HFFc6 (cell line): ENCODE results near the gene NECAB3. TPM values are rescaled to one million over a fixed set of nuclear protein-coding genes. Genes with fewer than 3 reads are reported as not detected.

Experiments
- DNase-seq: peaks from one replicate; pipeline ENCODE4 v3.0.0-alpha.2; 2018
- H3K27ac Mint-ChIP-seq: 2 replicates; pipeline ENCODE4 v1.8.0; 2020; ENCODE audit warnings: mild to moderate bottlenecking, mixed read lengths
- H3K27me3 Mint-ChIP-seq: 2 replicates; pipeline ENCODE4 v1.8.0; 2021; ENCODE audit warnings: mild to moderate bottlenecking, moderate library complexity, mixed read lengths; ENCODE audit not compliant: insufficient read depth
- H3K36me3 Mint-ChIP-seq: 2 replicates; pipeline ENCODE4 v1.8.0; 2021; ENCODE audit warnings: low read depth, mixed read lengths
- H3K4me1 Mint-ChIP-seq: 2 replicates; pipeline ENCODE4 v1.8.0; 2020; ENCODE audit warnings: low read depth, mixed read lengths
- H3K4me3 Mint-ChIP-seq: 2 replicates; pipeline ENCODE4 v1.8.0; 2020; ENCODE audit warnings: mild to moderate bottlenecking, moderate library complexity, mixed read lengths
- H3K9me3 Mint-ChIP-seq: 2 replicates; pipeline ENCODE4 v1.8.0; 2020; ENCODE audit warnings: mild to moderate bottlenecking, mixed read lengths
- total RNA-seq, 6 experiments: library from RNA; stranded (reverse); fragmentation: NEBNext Ultra II Directional; extraction: Animal tissue kit (Norgen Biotek cat#: 25700); gene quantifications; 2 replicates in 1 of 6; 3 replicates in 5 of 6; pipeline ENCODE4 v1.2.3, GENCODE V29; 2021
- TF ChIP-seq, protein P1 (sequence below): fragments of 200-600 bp; sonication (generic); IDR thresholded peaks from 2 replicates; pipeline ENCODE4 v1.5.0; 2021; ENCODE audit warnings: antibody characterized with exemption, mild to moderate bottlenecking

NECAB3 gene
- total RNA-seq, 6 experiments from 2014 or later: 24.9 to 30.0 (median 27.0) TPM

DNA sequence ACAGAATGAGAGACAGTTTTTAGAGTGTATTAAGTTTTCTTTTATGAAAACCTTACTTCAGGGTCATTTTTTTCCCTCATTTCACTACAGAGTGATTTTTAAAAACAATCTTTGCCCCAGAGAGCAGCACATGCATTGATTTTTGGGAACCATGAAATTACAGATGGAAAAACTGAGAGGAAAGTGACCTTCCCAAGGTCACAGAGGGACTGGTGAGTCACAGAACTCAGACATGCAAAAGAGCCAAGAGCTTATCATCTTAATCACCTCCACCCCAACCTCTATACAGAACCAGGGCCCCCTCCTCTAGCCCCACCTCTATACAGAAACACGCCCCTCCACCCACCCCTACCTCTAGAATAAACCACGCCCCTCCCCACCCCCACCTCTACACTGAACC lies 35.2 kb upstream of the NECAB3 start:
- DNase-seq: no peak
- no peak overlapping the region for H3K27ac Mint-ChIP-seq

DNA sequence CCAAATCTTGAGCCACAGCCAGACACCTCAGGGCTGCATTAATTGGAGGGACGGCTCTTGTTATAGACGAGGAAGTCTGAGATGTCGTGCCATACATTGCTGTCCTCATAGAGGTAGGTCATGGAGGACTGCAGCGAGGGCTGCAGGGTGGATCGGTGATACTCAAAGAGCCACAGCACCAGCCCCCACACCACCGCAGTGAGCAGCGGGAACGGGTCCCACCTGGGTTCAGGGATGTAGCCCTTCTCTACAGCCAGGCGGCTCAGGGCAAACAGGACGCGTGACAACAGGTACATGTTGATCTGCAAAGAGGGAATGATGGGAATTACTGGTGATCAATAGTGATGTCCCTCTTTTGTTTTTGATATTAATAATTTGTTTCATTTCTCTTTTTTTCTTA lies 33.4 kb upstream of the NECAB3 start:
- 0 out of 2 replicates have a peak, but pooled peaks cover 4% of the 10 kb centered on the region for H3K4me1 Mint-ChIP-seq
- no peak overlapping the region for H3K4me3 Mint-ChIP-seq
- TF ChIP-seq, protein P1, sequence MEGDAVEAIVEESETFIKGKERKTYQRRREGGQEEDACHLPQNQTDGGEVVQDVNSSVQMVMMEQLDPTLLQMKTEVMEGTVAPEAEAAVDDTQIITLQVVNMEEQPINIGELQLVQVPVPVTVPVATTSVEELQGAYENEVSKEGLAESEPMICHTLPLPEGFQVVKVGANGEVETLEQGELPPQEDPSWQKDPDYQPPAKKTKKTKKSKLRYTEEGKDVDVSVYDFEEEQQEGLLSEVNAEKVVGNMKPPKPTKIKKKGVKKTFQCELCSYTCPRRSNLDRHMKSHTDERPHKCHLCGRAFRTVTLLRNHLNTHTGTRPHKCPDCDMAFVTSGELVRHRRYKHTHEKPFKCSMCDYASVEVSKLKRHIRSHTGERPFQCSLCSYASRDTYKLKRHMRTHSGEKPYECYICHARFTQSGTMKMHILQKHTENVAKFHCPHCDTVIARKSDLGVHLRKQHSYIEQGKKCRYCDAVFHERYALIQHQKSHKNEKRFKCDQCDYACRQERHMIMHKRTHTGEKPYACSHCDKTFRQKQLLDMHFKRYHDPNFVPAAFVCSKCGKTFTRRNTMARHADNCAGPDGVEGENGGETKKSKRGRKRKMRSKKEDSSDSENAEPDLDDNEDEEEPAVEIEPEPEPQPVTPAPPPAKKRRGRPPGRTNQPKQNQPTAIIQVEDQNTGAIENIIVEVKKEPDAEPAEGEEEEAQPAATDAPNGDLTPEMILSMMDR: no peak
- no peak overlapping the region for H3K27ac Mint-ChIP-seq
- no peak for DNase-seq
- H3K36me3 Mint-ChIP-seq: no peaks in the 10 kb centered on the region; the same call in 1 of the 2 replicates
- H3K27me3 Mint-ChIP-seq: no peaks in the 10 kb centered on the region; the same call in 1 of the 2 replicates
- H3K9me3 Mint-ChIP-seq: no peaks in the 10 kb centered on the region

More for the DNA sequence above, 35.2 kb upstream of the NECAB3 start:
- no peaks in the 10 kb centered on the region for H3K9me3 Mint-ChIP-seq
- TF ChIP-seq, protein P1: no peak
- 0 out of 2 replicates have a peak, but pooled peaks cover 4% of the 10 kb centered on the region for H3K4me1 Mint-ChIP-seq
- no peaks in the 10 kb centered on the region for H3K27me3 Mint-ChIP-seq
- no peak overlapping the region for H3K4me3 Mint-ChIP-seq
- H3K36me3 Mint-ChIP-seq: no peaks in the 10 kb centered on the region; the same call in 1 of the 2 replicates

DNA sequence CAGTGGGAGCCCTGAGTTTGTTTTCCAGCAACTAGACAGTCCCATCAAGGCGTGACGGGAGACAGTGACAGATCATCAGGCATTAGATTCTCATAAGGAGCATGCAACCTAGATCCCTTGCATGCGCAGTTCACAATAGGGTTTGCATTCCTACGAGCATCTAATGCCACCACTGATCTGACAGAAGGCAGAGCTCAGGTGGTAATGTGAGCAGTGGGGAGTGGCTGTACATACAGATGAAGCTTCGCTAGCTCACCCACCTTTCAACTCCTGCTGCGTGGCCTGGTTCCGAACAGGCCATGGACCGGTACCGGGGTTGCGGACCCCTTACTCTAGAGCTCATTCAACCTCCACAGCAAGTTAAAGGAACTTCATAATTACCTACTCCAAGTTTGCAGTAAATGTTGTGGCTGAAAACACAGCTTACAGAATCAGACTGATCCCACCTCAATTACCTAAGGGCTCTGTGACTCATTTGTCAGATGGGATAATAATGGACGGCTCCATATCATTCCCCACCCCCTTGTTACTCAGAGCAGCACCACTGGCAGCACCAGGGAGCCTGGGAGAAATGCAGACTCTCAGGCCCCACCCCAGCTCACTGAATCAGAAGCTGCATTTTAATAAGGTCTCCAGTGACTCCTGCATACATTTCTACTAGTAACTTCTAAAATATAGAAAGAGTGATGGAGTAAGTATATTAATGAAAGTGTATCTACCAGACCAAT lies 30.1 kb upstream of the NECAB3 start:
- Mint-ChIP-seq H3K9me3 (no peaks in the 10 kb centered on the region), H3K27me3 (no peaks in the 10 kb centered on the region; the same call in 1 of the 2 replicates), H3K36me3 (no peaks in the 10 kb centered on the region), H3K4me3 (no peak overlapping the region), H3K27ac (no peak overlapping the region), H3K4me1 (0 out of 2 replicates have a peak, but pooled peaks cover 4% of the 10 kb centered on the region)
- no peak for DNase-seq
- TF ChIP-seq, protein P1: no peak

DNA sequence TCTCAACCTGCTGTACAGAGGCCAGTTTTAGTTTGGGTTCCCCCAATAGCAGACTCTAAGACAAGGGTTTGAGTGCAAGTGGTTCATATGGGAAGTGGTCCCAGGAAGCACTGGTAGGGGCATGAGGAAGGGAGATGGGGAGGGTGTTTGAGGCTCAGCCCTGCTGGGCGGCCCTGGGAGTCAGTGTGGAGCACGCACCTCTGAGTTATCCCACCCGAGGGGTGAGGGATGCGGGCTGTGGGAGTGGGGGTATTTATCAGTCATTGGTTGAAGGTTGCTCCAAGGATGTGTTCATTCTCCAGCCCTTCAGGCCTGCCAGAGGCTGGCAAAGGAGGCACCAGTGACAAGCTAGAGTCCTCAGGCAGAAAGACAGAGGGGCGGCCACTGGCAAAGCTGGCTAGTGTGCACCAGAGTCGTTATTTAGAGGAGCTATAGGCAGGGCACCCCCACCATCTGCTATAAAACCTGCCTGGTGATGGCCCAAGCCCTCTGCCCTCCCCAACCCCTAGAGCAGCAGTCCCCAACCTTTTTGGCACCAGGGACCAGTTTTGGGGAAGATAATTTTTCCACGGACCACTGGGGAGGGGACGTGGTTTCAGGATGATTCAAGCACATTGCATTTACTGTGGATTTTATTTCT lies 29.4 kb upstream of the NECAB3 start:
- no peak for DNase-seq
- Mint-ChIP-seq H3K4me1 (0 out of 2 replicates have a peak, but pooled peaks cover 4% of the 10 kb centered on the region), H3K27ac (no peak overlapping the region), H3K27me3 (no peaks in the 10 kb centered on the region; the same call in 1 of the 2 replicates), H3K9me3 (no peaks in the 10 kb centered on the region), H3K36me3 (no peaks in the 10 kb centered on the region), H3K4me3 (no peak overlapping the region)
- TF ChIP-seq, protein P1: no peak

DNA sequence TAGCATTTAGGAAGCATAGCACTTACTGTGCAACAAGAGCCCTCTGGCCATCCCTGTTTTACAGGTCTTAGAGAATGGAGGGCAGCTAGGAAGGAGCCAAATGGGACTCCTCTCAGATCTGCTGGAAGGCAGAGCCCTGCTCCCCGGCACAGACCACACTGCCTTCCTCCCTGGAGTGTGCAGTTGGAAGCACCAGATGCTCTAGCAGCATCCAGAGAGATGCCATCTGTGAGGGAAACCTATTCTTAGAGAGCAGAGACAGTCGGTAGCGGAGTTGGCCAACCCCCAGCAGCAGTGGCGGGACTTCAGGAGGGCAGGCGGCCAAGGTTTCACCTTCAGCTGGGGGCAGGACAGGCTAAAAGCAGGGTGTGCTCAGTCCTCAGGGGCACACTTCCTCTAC lies 28.6 kb upstream of the NECAB3 start:
- H3K27me3 Mint-ChIP-seq: no peaks in the 10 kb centered on the region; the same call in 1 of the 2 replicates
- H3K9me3 Mint-ChIP-seq: no peaks in the 10 kb centered on the region
- no peak overlapping the region for H3K4me3 Mint-ChIP-seq
- 0 out of 2 replicates have a peak, but pooled peaks cover 4% of the 10 kb centered on the region for H3K4me1 Mint-ChIP-seq
- no peak overlapping the region for H3K27ac Mint-ChIP-seq
- DNase-seq: no peak
- no peaks in the 10 kb centered on the region for H3K36me3 Mint-ChIP-seq
- TF ChIP-seq, protein P1: no peak
